HEK293 (cell line): ENCODE results near the gene IMMP1L.

Experiments
- CTCF ChIA-PET: fragments of 350-600 bp; formaldehyde crosslinking; extraction: SDS; loops from one replicate; lab custom pipeline; 2021; ENCODE audit warnings: antibody characterized with exemption; lab: Yijun Ruan, JAX
- POLR2A ChIA-PET: fragments of 300-600 bp; formaldehyde crosslinking; extraction: SDS; loops from one replicate; lab custom pipeline; 2020; ENCODE audit warnings: antibody characterized with exemption, inconsistent platforms; lab: Yijun Ruan, JAX
- H3K27ac ChIP-seq: fragments of 200-500 bp; sonication (Bioruptor generic); 2 replicates; pipeline ENCODE4 v1.5.1; 2014; ENCODE audit warnings: low read depth, low read length, control low read depth, inconsistent platforms; ENCODE audit errors: extremely low read depth
- H3K36me3 ChIP-seq, 2 experiments: fragments of 200-500 bp in 1 of 2; sonication (Bioruptor generic) in 1 of 2; 1 replicate in 1 of 2; 2 replicates in 1 of 2; pipeline ENCODE4 v1.5.1; 2014 to 2017; ENCODE audit warnings: inconsistent platforms in 2 of 2, low read length in 2 of 2; ENCODE audit not compliant: control insufficient read depth in 2 of 2, insufficient read depth in 1 of 2
- H3K4me1 ChIP-seq: fragments of 200-500 bp; sonication (Bioruptor generic); 2 replicates; pipeline ENCODE4 v1.5.1; 2014; ENCODE audit warnings: mild to moderate bottlenecking, low read length, inconsistent platforms; ENCODE audit not compliant: control insufficient read depth, insufficient read depth
- H3K4me3 ChIP-seq: 2 replicates; pipeline ENCODE4 v1.5.1; 2011; ENCODE audit warnings: low read depth, mild to moderate bottlenecking, control low read depth, low read length, moderate library complexity
- H3K9me3 ChIP-seq: fragments of 200-500 bp; sonication (Bioruptor generic); 2 replicates; pipeline ENCODE4 v1.5.1; 2014; ENCODE audit warnings: low read depth, low read length, inconsistent platforms; ENCODE audit not compliant: control insufficient read depth, insufficient read depth
- FEZF1 ChIP-seq: fragments of 450-650 bp; formaldehyde crosslinking; IDR thresholded peaks from 2 replicates; pipeline ENCODE4 v1.5.1; 2016; ENCODE audit warnings: missing biosample characterization, missing genetic modification characterization
- GLI4 ChIP-seq: fragments of 450-650 bp; formaldehyde crosslinking; IDR thresholded peaks from 2 replicates; pipeline ENCODE4 v1.5.1; 2016; ENCODE audit warnings: missing biosample characterization, missing genetic modification characterization
- KLF1 ChIP-seq: fragments of 450-650 bp; formaldehyde crosslinking; IDR thresholded peaks from 2 replicates; pipeline ENCODE4 v1.5.1; 2016; ENCODE audit warnings: missing biosample characterization, missing genetic modification characterization
- MEIS1 ChIP-seq: sonication (generic); formaldehyde crosslinking; IDR thresholded peaks from 2 replicates; pipeline ENCODE4 v1.8.1; 2022; ENCODE audit warnings: missing genetic modification reagents, mild to moderate bottlenecking, borderline replicate concordance
- OSR2 ChIP-seq: fragments of 450-650 bp; formaldehyde crosslinking; IDR thresholded peaks from 2 replicates; pipeline ENCODE4 v1.5.1; 2016; ENCODE audit warnings: missing biosample characterization, missing genetic modification characterization
- PRDM1 ChIP-seq: fragments of 450-650 bp; formaldehyde crosslinking; IDR thresholded peaks from 2 replicates; pipeline ENCODE4; 2016; ENCODE audit warnings: missing biosample characterization, missing genetic modification characterization
- ZIC2 ChIP-seq: fragments of 450-650 bp; formaldehyde crosslinking; IDR thresholded peaks from 2 replicates; pipeline ENCODE4 v1.5.1; 2016; ENCODE audit warnings: missing biosample characterization, missing genetic modification characterization
- ZNF16 ChIP-seq: fragments of 450-650 bp; formaldehyde crosslinking; IDR thresholded peaks from 2 replicates; pipeline ENCODE4 v1.5.1; 2016; ENCODE audit warnings: low read depth, missing biosample characterization, missing genetic modification characterization
- ZNF184 ChIP-seq: fragments of 450-650 bp; IDR thresholded peaks from 2 replicates; pipeline ENCODE4 v1.5.1; 2018; ENCODE audit warnings: missing biosample characterization, mild to moderate bottlenecking, missing genetic modification characterization
- ZNF202 ChIP-seq: fragments of 450-650 bp; formaldehyde crosslinking; IDR thresholded peaks from 2 replicates; pipeline ENCODE4 v1.5.1; 2016; ENCODE audit warnings: missing biosample characterization, missing genetic modification characterization, borderline replicate concordance
- ZNF266 ChIP-seq: fragments of 450-650 bp; formaldehyde crosslinking; IDR thresholded peaks from 2 replicates; pipeline ENCODE4 v1.5.1; 2016; ENCODE audit warnings: missing biosample characterization, missing genetic modification characterization, low read depth
- ZNF433 ChIP-seq: fragments of 450-650 bp; formaldehyde crosslinking; IDR thresholded peaks from 2 replicates; pipeline ENCODE4 v1.5.1; 2016; ENCODE audit warnings: missing biosample characterization, missing genetic modification characterization, low read depth
- ZNF529 ChIP-seq: fragments of 450-650 bp; formaldehyde crosslinking; IDR thresholded peaks from 2 replicates; pipeline ENCODE4 v1.5.1; 2017; ENCODE audit warnings: missing genetic modification characterization, missing biosample characterization; ENCODE audit not compliant: insufficient replicate concordance
- ZNF530 ChIP-seq: fragments of 450-650 bp; formaldehyde crosslinking; IDR thresholded peaks from 2 replicates; pipeline ENCODE4 v1.5.1; 2016; ENCODE audit warnings: low read depth, missing biosample characterization, missing genetic modification characterization
- ZNF623 ChIP-seq: fragments of 450-650 bp; formaldehyde crosslinking; IDR thresholded peaks from 2 replicates; pipeline ENCODE4 v1.5.1; 2016; ENCODE audit warnings: missing biosample characterization, missing genetic modification characterization
- ZNF660 ChIP-seq: fragments of 450-650 bp; IDR thresholded peaks from 2 replicates; pipeline ENCODE4 v1.5.1; 2018; ENCODE audit warnings: missing biosample characterization, mild to moderate bottlenecking, missing genetic modification characterization
- ZSCAN16 ChIP-seq: fragments of 450-650 bp; formaldehyde crosslinking; IDR thresholded peaks from 2 replicates; pipeline ENCODE4 v1.5.1; 2016; ENCODE audit warnings: missing biosample characterization, missing genetic modification characterization
- ZXDB ChIP-seq: fragments of 450-650 bp; formaldehyde crosslinking; IDR thresholded peaks from 2 replicates; pipeline ENCODE4 v1.5.1; 2016; ENCODE audit warnings: missing biosample characterization, missing genetic modification characterization
- TF ChIP-seq, protein P1 (sequence below): fragments of 450-650 bp; formaldehyde crosslinking; conservative IDR thresholded peaks from 2 replicates; pipeline ENCODE4 v1.5.1; 2016; ENCODE audit warnings: low read depth, missing biosample characterization, missing genetic modification characterization
- TF ChIP-seq, protein P2 (sequence below): fragments of 450-650 bp; formaldehyde crosslinking; IDR thresholded peaks from 2 replicates; pipeline ENCODE4 v1.5.1; 2016; ENCODE audit warnings: missing biosample characterization, missing genetic modification characterization
- TF ChIP-seq, protein P3 (sequence below): fragments of 450-650 bp; formaldehyde crosslinking; IDR thresholded peaks from 2 replicates; pipeline ENCODE4 v1.5.1; 2016; ENCODE audit warnings: missing biosample characterization, missing genetic modification characterization, low read depth
- TF ChIP-seq, protein P4 (sequence below): fragments of 450-650 bp; formaldehyde crosslinking; IDR thresholded peaks from 2 replicates; pipeline ENCODE4 v1.5.1; 2017; ENCODE audit warnings: missing biosample characterization, missing genetic modification characterization

IMMP1L gene

DNA sequence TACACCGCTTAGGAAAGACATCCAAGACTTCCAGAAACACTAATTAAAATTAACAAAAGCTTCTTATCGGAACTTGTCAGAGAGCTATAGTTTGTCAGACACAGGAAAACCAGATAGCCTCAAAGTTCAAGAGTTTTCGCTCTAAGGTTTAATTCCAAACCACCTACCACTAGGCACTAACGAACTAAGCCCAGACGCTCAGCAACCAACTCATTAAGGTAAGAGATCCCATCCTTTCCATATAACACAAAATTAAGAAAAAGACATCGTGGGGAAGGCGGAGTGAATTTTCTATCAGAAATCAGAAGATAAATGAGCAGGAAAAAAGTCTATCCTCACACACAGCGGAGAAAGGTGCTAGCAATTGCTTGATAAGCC lies 382 bp downstream of the IMMP1L start:
- peak overlapping the region; percentile 85 for H3K4me3 ChIP-seq
- CTCF ChIA-PET = interaction anchor here (0.7 kb wide), 2 partner anchors 127 to 408 kb away, joined by 3 read pairs; no protein-coding TSS in a partner anchor

DNA sequence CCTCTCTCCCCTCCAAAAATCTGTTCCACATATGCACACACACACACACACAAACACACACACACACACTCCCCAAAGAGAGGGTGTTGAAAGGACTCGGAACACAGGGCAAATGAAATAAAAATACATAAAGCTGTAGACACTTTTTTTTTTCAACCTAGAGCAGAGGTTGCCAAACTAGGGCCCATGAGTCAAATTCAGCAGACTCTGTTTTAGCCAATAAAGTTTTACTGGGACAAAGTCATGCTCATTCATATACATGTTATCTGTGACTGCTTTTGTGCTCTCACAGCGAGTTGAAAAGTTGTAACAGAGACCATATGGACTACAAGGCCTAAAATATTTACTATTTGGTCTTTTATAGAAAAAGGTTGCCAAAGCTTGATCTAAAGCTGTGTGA lies 8.9 kb downstream of the IMMP1L start:
- POLR2A ChIA-PET = no interaction called here
- no peaks in the 10 kb centered on the region for H3K9me3 ChIP-seq

More for the DNA sequence above, 382 bp downstream of the IMMP1L start:
- peak; percentile 16; the same call in 1 of the 2 replicates for TF ChIP-seq PRDM1 (tag by site-specific recombination)
- TF ChIP-seq ZNF16 (tag by site-specific recombination) = no peak
- Histone ChIP-seq H3K27ac (peak overlapping the region; percentile 6), H3K9me3 (no peaks in the 10 kb centered on the region), H3K4me1 (peaks cover 2% of the 10 kb centered on the region; the same call in 1 of the 2 replicates), H3K36me3 (peaks cover 0 to 13% of the 10 kb centered on the region in 2 experiments; a peak in 1 of 3 replicates)
- POLR2A ChIA-PET = no interaction called here

DNA sequence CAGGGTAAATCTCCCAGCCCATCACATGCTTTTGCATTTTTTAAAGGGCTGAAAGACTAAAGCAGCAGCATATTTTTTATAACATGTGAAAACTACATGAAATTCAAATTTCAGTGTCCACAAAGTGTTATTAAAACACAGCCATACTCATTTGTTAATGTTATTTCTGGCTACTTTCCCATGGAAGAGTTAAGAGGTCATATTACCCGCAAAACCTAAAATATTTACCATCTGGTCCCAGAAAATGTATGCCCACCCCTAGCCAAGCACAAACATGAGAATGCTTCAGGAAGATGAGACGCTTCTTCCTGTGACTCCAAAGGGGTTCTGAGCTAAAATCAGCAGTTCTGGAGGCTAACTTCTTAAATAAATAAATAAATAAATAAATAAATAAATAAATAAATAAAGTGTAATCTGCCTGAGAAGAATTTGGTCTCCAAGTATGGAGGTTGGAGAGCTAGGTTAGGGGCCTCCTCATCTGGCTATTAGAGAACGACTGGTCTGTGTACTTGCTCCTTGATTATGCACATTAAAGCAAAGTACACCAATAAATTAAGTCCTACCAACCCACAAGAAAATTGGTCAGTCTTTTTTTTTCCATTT lies 9.7 kb downstream of the IMMP1L start:
- ChIA-PET CTCF (no interaction called here), POLR2A (no interaction called here)
- Histone ChIP-seq H3K27ac (no peak overlapping the region), H3K4me1 (peaks cover 8% of the 10 kb centered on the region; the same call in 1 of the 2 replicates), H3K9me3 (no peaks in the 10 kb centered on the region), H3K36me3 (peaks cover 0 to 20% of the 10 kb centered on the region in 2 experiments; a peak in 1 of 3 replicates), H3K4me3 (no peak overlapping the region)
- no peak for TF ChIP-seq MEIS1 (CRISPR knock-in tag)
- no peak for TF ChIP-seq OSR2 (tag by site-specific recombination)
- 0 out of 2 replicates have a peak, but pooled peaks have one; percentile 37 for TF ChIP-seq ZNF266 (tag by site-specific recombination)
- TF ChIP-seq, protein P1, sequence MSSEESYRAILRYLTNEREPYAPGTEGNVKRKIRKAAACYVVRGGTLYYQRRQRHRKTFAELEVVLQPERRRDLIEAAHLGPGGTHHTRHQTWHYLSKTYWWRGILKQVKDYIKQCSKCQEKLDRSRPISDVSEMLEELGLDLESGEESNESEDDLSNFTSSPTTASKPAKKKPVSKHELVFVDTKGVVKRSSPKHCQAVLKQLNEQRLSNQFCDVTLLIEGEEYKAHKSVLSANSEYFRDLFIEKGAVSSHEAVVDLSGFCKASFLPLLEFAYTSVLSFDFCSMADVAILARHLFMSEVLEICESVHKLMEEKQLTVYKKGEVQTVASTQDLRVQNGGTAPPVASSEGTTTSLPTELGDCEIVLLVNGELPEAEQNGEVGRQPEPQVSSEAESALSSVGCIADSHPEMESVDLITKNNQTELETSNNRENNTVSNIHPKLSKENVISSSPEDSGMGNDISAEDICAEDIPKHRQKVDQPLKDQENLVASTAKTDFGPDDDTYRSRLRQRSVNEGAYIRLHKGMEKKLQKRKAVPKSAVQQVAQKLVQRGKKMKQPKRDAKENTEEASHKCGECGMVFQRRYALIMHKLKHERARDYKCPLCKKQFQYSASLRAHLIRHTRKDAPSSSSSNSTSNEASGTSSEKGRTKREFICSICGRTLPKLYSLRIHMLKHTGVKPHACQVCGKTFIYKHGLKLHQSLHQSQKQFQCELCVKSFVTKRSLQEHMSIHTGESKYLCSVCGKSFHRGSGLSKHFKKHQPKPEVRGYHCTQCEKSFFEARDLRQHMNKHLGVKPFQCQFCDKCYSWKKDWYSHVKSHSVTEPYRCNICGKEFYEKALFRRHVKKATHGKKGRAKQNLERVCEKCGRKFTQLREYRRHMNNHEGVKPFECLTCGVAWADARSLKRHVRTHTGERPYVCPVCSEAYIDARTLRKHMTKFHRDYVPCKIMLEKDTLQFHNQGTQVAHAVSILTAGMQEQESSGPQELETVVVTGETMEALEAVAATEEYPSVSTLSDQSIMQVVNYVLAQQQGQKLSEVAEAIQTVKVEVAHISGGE (tag by site-specific recombination) = peak; percentile 77
- TF ChIP-seq ZNF529 (tag by site-specific recombination) = peak; percentile 66
- TF ChIP-seq, protein P2, sequence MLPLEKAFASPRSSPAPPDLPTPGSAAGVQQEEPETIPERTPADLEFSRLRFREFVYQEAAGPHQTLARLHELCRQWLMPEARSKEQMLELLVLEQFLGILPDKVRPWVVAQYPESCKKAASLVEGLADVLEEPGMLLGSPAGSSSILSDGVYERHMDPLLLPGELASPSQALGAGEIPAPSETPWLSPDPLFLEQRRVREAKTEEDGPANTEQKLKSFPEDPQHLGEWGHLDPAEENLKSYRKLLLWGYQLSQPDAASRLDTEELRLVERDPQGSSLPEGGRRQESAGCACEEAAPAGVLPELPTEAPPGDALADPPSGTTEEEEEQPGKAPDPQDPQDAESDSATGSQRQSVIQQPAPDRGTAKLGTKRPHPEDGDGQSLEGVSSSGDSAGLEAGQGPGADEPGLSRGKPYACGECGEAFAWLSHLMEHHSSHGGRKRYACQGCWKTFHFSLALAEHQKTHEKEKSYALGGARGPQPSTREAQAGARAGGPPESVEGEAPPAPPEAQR = no peak
- no peak for TF ChIP-seq ZNF660
- no peak for TF ChIP-seq ZIC2 (tag by site-specific recombination)
- 0 out of 2 replicates have a peak, but pooled peaks have one; percentile 43 for TF ChIP-seq ZNF433 (tag by site-specific recombination)
- TF ChIP-seq, protein P3, sequence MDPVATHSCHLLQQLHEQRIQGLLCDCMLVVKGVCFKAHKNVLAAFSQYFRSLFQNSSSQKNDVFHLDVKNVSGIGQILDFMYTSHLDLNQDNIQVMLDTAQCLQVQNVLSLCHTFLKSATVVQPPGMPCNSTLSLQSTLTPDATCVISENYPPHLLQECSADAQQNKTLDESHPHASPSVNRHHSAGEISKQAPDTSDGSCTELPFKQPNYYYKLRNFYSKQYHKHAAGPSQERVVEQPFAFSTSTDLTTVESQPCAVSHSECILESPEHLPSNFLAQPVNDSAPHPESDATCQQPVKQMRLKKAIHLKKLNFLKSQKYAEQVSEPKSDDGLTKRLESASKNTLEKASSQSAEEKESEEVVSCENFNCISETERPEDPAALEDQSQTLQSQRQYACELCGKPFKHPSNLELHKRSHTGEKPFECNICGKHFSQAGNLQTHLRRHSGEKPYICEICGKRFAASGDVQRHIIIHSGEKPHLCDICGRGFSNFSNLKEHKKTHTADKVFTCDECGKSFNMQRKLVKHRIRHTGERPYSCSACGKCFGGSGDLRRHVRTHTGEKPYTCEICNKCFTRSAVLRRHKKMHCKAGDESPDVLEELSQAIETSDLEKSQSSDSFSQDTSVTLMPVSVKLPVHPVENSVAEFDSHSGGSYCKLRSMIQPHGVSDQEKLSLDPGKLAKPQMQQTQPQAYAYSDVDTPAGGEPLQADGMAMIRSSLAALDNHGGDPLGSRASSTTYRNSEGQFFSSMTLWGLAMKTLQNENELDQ (tag by site-specific recombination) = no peak
- 0 out of 2 replicates have a peak, but pooled peaks have one; percentile 39 for TF ChIP-seq ZNF530 (tag by site-specific recombination)
- TF ChIP-seq GLI4 (tag by site-specific recombination) = no peak
- no peak for TF ChIP-seq ZNF184 (tag by site-specific recombination)
- TF ChIP-seq ZNF202 (tag by site-specific recombination) = peak; percentile 53; the same call in 1 of the 2 replicates
- TF ChIP-seq ZNF623 (tag by site-specific recombination) = peak; percentile 76
- TF ChIP-seq ZXDB = peak; percentile 72
- TF ChIP-seq ZSCAN16 (tag by site-specific recombination) = no peak
- TF ChIP-seq FEZF1 = no peak

More for the DNA sequence above, 8.9 kb downstream of the IMMP1L start:
- TF ChIP-seq KLF1 (tag by site-specific recombination) = no peak
- TF ChIP-seq, protein P4, sequence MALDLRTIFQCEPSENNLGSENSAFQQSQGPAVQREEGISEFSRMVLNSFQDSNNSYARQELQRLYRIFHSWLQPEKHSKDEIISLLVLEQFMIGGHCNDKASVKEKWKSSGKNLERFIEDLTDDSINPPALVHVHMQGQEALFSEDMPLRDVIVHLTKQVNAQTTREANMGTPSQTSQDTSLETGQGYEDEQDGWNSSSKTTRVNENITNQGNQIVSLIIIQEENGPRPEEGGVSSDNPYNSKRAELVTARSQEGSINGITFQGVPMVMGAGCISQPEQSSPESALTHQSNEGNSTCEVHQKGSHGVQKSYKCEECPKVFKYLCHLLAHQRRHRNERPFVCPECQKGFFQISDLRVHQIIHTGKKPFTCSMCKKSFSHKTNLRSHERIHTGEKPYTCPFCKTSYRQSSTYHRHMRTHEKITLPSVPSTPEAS (tag by site-specific recombination) = peak; percentile 30; the same call in 1 of the 2 replicates
- peaks cover 0 to 20% of the 10 kb centered on the region in 2 experiments; a peak in 1 of 3 replicates for H3K36me3 ChIP-seq
- CTCF ChIA-PET = interaction anchor here (0.7 kb wide), 1 partner anchor 722 kb away, joined by 3 read pairs; no protein-coding TSS in a partner anchor
- no peak overlapping the region for H3K27ac ChIP-seq
- peaks cover 8% of the 10 kb centered on the region; the same call in 1 of the 2 replicates for H3K4me1 ChIP-seq
- H3K4me3 ChIP-seq = no peak overlapping the region
